AG04450 (cell line): ENCODE measurements around the gene ZNF326. TPM values are rescaled to one million over a fixed set of nuclear protein-coding genes. Genes with fewer than 3 reads are reported as not detected.

Experiments
- CTCF ChIA-PET: fragments of 300-600, 350-600 bp; formaldehyde crosslinking; extraction: SDS; loops from one replicate; lab custom pipeline; 2022; ENCODE audit warnings: antibody characterized with exemption, inconsistent platforms; lab: Charles Lee
- POLR2A ChIA-PET: fragments of 350-600 bp; formaldehyde crosslinking; extraction: SDS; loops from one replicate; lab custom pipeline; 2021; ENCODE audit warnings: antibody characterized with exemption, inconsistent platforms; lab: Yijun Ruan, JAX
- DNase-seq: peaks from one replicate; pipeline ENCODE4 v3.0.0-alpha.2; 2011; ENCODE audit warnings: low read depth, low spot score
- H3K27ac ChIP-seq: one replicate; pipeline ENCODE4 v1.5.1; 2012; ENCODE audit warnings: low read depth, low read length, control low read depth
- H3K27me3 ChIP-seq: one replicate; pipeline ENCODE4 v1.6.0; 2012; ENCODE audit warnings: low read length; ENCODE audit not compliant: control insufficient read depth, insufficient read depth
- H3K4me3 ChIP-seq: 2 replicates; pipeline ENCODE4 v1.5.1; 2011; ENCODE audit warnings: mild to moderate bottlenecking, low read depth, low read length, control low read depth
- H3K9me3 ChIP-seq: 2 replicates; pipeline ENCODE4 v1.5.1; 2012; ENCODE audit warnings: low read length; ENCODE audit not compliant: control insufficient read depth, insufficient read depth
- CTCF ChIP-seq: IDR thresholded peaks from 2 replicates; pipeline ENCODE4 v1.5.1; 2011; ENCODE audit warnings: low read depth, low read length, control low read depth, inconsistent platforms
- polyA plus RNA-seq: library from polyadenylated mRNA; depleted of rRNA; stranded (reverse); fragments of >200 nt; gene quantifications from 2 replicates; pipeline ENCODE4 v1.2.3, GENCODE V29; 2011

The ZNF326 gene
- polyA plus RNA-seq, 1 experiment: 23.3 TPM

- Histone ChIP-seq H3K27me3 (no peaks in the 10 kb centered on the region), H3K4me3 (no peak overlapping the region), H3K27ac (no peak overlapping the region), H3K9me3 (peaks cover 3% of the 10 kb centered on the region; the same call in 1 of the 2 replicates)
- TF ChIP-seq CTCF: no peak
- POLR2A ChIA-PET: no interaction called here
- no peak for DNase-seq
- CTCF ChIA-PET: interaction anchor here (0.8 to 8.1 kb wide), 10 partner anchors 9 to 226 kb away, joined by 3 to 112 read pairs (median 4); no protein-coding TSS in a partner anchor
Measured at GRCh38 chr1:89989099-89989498, 5.8 kb upstream of the ZNF326 start.

DNA sequence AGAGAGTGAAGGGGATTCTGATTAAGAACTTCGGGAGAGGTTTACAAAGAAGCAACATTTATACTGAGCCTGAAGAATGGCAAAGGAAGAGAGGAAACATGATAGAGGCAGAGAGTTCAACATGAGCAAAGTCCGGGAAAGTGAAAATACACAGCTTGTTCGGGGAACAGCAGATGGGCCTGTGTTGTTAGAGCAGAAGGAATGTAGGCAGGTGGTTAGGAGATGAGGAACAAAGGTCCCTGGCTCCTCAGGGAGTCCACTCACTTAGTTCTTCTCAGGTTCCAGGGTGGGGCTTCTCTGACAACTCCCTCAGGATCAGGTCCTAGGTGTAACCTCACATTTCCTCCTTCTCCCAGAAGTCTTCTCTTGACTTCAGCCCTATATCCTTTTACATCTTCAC, 5.1 kb upstream of the ZNF326 start:
- DNase-seq: no peak
- TF ChIP-seq CTCF: no peak
- POLR2A ChIA-PET: no interaction called here
- H3K4me3 ChIP-seq: no peak overlapping the region
- no peak overlapping the region for H3K27ac ChIP-seq
- H3K9me3 ChIP-seq: no peaks in the 10 kb centered on the region
- no peaks in the 10 kb centered on the region for H3K27me3 ChIP-seq
- CTCF ChIA-PET: interaction anchor here (1.0 to 8.1 kb wide), 7 partner anchors 10 to 227 kb away, joined by 3 to 112 read pairs (median 14); no protein-coding TSS in a partner anchor

- H3K4me3 ChIP-seq: no peak overlapping the region
- DNase-seq: no peak
- no peak for TF ChIP-seq CTCF
- no peaks in the 10 kb centered on the region for H3K9me3 ChIP-seq
- ChIA-PET CTCF (interaction anchor here (1.0 to 8.1 kb wide), 5 partner anchors 149 to 358 kb away, joined by 3 to 112 read pairs (median 14); partner anchors contain the start of gene LRRC8C), POLR2A (no interaction called here)
- no peaks in the 10 kb centered on the region for H3K27me3 ChIP-seq
- no peak overlapping the region for H3K27ac ChIP-seq
Measured at GRCh38 chr1:89990976-89991831, 3.7 kb upstream of the ZNF326 start.

GRCh38 chr1:89993541-89993940, 1.4 kb upstream of the ZNF326 start:
- CTCF ChIA-PET: no interaction called here
- Histone ChIP-seq H3K27ac (no peak overlapping the region), H3K9me3 (no peaks in the 10 kb centered on the region), H3K4me3 (no peak overlapping the region), H3K27me3 (no peaks in the 10 kb centered on the region)
- POLR2A ChIA-PET: no interaction called here
- no peak for TF ChIP-seq CTCF
- DNase-seq: no peak

DNA sequence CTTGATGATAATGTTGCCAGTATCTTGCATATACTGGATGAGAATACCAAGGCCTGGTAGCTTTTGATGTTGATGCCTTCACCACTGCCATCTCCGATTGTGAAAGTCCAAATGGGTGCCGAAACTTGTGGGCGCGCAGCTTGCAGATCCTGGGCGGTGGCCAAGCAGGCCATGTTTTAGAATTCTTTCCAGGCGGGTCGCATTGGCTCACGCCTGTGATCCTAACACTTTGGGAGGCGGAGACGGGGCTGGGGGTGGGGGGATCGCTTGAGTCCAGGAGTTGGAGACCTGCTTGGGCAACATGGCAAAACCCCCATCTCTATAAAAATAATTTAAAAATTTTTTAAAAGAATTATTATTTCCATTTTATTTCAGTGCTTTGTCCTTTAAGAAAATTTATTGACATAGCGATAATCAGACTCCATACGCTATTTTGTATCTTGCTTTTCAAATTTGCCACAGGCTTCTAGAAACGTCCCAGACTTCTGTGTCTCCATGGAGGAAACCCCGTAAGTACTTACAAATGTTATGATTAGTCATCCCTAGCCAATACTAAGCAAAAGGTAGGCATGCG, 592 bp upstream of the ZNF326 start:
- no peak for DNase-seq
- Histone ChIP-seq H3K9me3 (no peaks in the 10 kb centered on the region), H3K4me3 (peak overlapping the region; percentile 90), H3K27ac (peak overlapping the region; percentile 75), H3K27me3 (no peaks in the 10 kb centered on the region)
- ChIA-PET CTCF (no interaction called here), POLR2A (interaction anchor here (0.6 kb wide), 1 partner anchor 92 kb away, joined by 3 read pairs; no protein-coding TSS in a partner anchor)
- TF ChIP-seq CTCF: no peak
